ENCODE results near the gene NDE1.
"Not testable (repeated sequence)": the region's sequence is repeated elsewhere in the genome, so short reads cannot be mapped to it uniquely, and the experiment has no call there.

GRCh38 chr16:15649311-15649710 lies 734 bp upstream of the NDE1 start:
- TF ChIP-seq POLR2AphosphoS5 (IDR thresholded peaks at IDR 0.05; ENCODE audit: low read depth, low read length); TAF1 (IDR thresholded peaks at IDR 0.05; ENCODE audit: borderline replicate concordance, low read depth, low read length); MAX (IDR thresholded peaks at IDR 0.05; ENCODE audit: low read depth); ZBTB33 (IDR thresholded peaks at IDR 0.05; ENCODE audit: borderline replicate concordance, low read depth); CTCF (IDR thresholded peaks at IDR 0.05); TEAD4 (IDR thresholded peaks at IDR 0.05; ENCODE audit: borderline replicate concordance, insufficient read depth); NFIC (IDR thresholded peaks at IDR 0.05; ENCODE audit: borderline replicate concordance); EP300 (IDR thresholded peaks at IDR 0.05; ENCODE audit: borderline replicate concordance in 1 of 2, low read depth in 1 of 2, low read length in 1 of 2); RFX5 (IDR thresholded peaks at IDR 0.05; ENCODE audit: low read length); MXI1 (IDR thresholded peaks at IDR 0.05; ENCODE audit: low read depth, low read length); FOXM1 (IDR thresholded peaks at IDR 0.05; ENCODE audit: low read depth); EZH2phosphoT487 (IDR thresholded peaks at IDR 0.05; ENCODE audit: borderline replicate concordance, low read depth); GATA2 (CRISPR knock-in tag; IDR thresholded peaks at IDR 0.05): not testable (repeated sequence)

All from SK-N-SH (cell line).